HepG2 (cell line): ENCODE measurements around the gene SALL4.

Experiments
- CBX1 ChIP-seq: IDR thresholded peaks from one replicate; pipeline ENCODE4 v1.6.1; 2016; ENCODE audit warnings: antibody characterized with exemption, low read depth
- CTCF ChIP-seq: sonication (generic); formaldehyde crosslinking; IDR thresholded peaks from 2 replicates; pipeline ENCODE4 v1.5.0; 2020; ENCODE audit warnings: mild to moderate bottlenecking, missing genetic modification reagents, moderate library complexity
- EZH2 ChIP-seq: conservative IDR thresholded peaks from 2 replicates; pipeline ENCODE4 v1.6.1; 2012; ENCODE audit warnings: mild to moderate bottlenecking, low read depth, low read length, moderate library complexity
- MAFK ChIP-seq, 2 experiments: IDR thresholded peaks in 1 of 2; conservative IDR thresholded peaks in 1 of 2; 2 replicates each; pipeline ENCODE4 v1.6.1; 2011; ENCODE audit warnings: improper control_type of control experiment in 2 of 2, low read length in 2 of 2
- POLR2A ChIP-seq, 2 experiments: IDR thresholded peaks; 2 replicates each; pipeline ENCODE4 v1.6.1; 2011; ENCODE audit warnings: low read depth in 2 of 2, low read length in 2 of 2, mild to moderate bottlenecking in 1 of 2, moderate library complexity in 1 of 2; ENCODE audit not compliant: insufficient read depth in 1 of 2
- RELA ChIP-seq: sonication (generic); formaldehyde crosslinking; IDR thresholded peaks from 2 replicates; pipeline ENCODE4 v1.4.0; 2020; ENCODE audit warnings: missing genetic modification reagents
- RFXANK ChIP-seq: IDR thresholded peaks from 2 replicates; pipeline ENCODE4 v1.6.1; 2016
- TARDBP ChIP-seq: sonication (generic); formaldehyde crosslinking; IDR thresholded peaks from 2 replicates; pipeline ENCODE4 v1.8.0; 2022; ENCODE audit warnings: mild to moderate bottlenecking, missing genetic modification reagents
- TCF7 ChIP-seq: sonication (generic); IDR thresholded peaks from 2 replicates; pipeline ENCODE4 v1.6.1; 2016; ENCODE audit warnings: antibody characterized with exemption, low read depth
- ZBTB7A ChIP-seq: sonication (generic); formaldehyde crosslinking; IDR thresholded peaks from 2 replicates; pipeline ENCODE4 v1.8.0; 2022; ENCODE audit warnings: mild to moderate bottlenecking, missing genetic modification reagents
- ZNF556 ChIP-seq: sonication (generic); formaldehyde crosslinking; IDR thresholded peaks from 2 replicates; pipeline ENCODE4 v1.4.0; 2020; ENCODE audit warnings: mild to moderate bottlenecking, missing genetic modification reagents, borderline replicate concordance
- ZNF737 ChIP-seq: sonication (generic); formaldehyde crosslinking; IDR thresholded peaks from 2 replicates; pipeline ENCODE4 v1.5.0; 2020; ENCODE audit warnings: missing genetic modification reagents, mild to moderate bottlenecking, borderline replicate concordance

- TF ChIP-seq RELA: no peak
- TF ChIP-seq CBX1: no peak
- no peak for TF ChIP-seq ZNF556
- no peak for TF ChIP-seq RFXANK
- TF ChIP-seq CTCF: no peak
- no peak for TF ChIP-seq TCF7
- TF ChIP-seq ZNF737: no peak
- no peak for TF ChIP-seq EZH2
- TF ChIP-seq TARDBP (CRISPR knock-in tag): no peak
- TF ChIP-seq POLR2A (IDR thresholded peaks at IDR 0.05; ENCODE audit: insufficient read depth in 1 of 2, low read depth in 2 of 2, low read length in 2 of 2): no peak
- no peak for TF ChIP-seq MAFK (conservative IDR thresholded peaks at IDR 0.05 in 1 of 2, IDR thresholded peaks at IDR 0.05 in 1 of 2; ENCODE audit: low read length in 2 of 2)
- TF ChIP-seq ZBTB7A (CRISPR knock-in tag): no peak
Observed at GRCh38 chr20:51759769-51760510, 42.4 kb downstream of the SALL4 start.
